ENCODE data around the gene PPARG.

Gene PPARG

GRCh38 chr3:12316729-12317351 is 28.0 kb downstream of the PPARG start:
- Histone ChIP-seq H3K9ac (ENCODE audit: low read depth, low read length) (no peak overlapping the region), H3K4me3 (ENCODE audit: low read length) (no peak overlapping the region), H3K27me3 (ENCODE audit: control insufficient read depth, insufficient read depth, low read length) (no peaks in the 10 kb centered on the region), H3K4me1 (ENCODE audit: control insufficient read depth, insufficient read depth, low read length) (peaks cover 18% of the 10 kb centered on the region), H3K36me3 (ENCODE audit: insufficient read depth, low read length) (no peaks in the 10 kb centered on the region), H3K4me2 (ENCODE audit: low read length) (no peak overlapping the region), H3K9me3 (replicated peaks; ENCODE audit: low read length) (no peaks in the 10 kb centered on the region)

GRCh38 chr3:12317914-12318313 is 29.0 kb downstream of the PPARG start:
- no peak overlapping the region for H3K4me3 ChIP-seq (ENCODE audit: low read length)
- H3K4me1 ChIP-seq (ENCODE audit: control insufficient read depth, insufficient read depth, low read length) = peaks cover 11% of the 10 kb centered on the region
- no peaks in the 10 kb centered on the region for H3K9me3 ChIP-seq (replicated peaks; ENCODE audit: low read length)
- no peaks in the 10 kb centered on the region for H3K36me3 ChIP-seq (ENCODE audit: insufficient read depth, low read length)
- no peak overlapping the region for H3K4me2 ChIP-seq (ENCODE audit: low read length)
- H3K9ac ChIP-seq (ENCODE audit: low read depth, low read length) = no peak overlapping the region
- H3K27me3 ChIP-seq (ENCODE audit: control insufficient read depth, insufficient read depth, low read length) = no peaks in the 10 kb centered on the region

GRCh38 chr3:12318758-12319621 is 30.1 kb downstream of the PPARG start:
- H3K4me2 ChIP-seq (ENCODE audit: low read length) = no peak overlapping the region
- H3K4me3 ChIP-seq (ENCODE audit: low read length) = no peak overlapping the region
- H3K9ac ChIP-seq (ENCODE audit: low read depth, low read length) = no peak overlapping the region
- H3K36me3 ChIP-seq (ENCODE audit: insufficient read depth, low read length) = no peaks in the 10 kb centered on the region
- no peaks in the 10 kb centered on the region for H3K27me3 ChIP-seq (ENCODE audit: control insufficient read depth, insufficient read depth, low read length)
- H3K9me3 ChIP-seq (replicated peaks; ENCODE audit: low read length) = no peaks in the 10 kb centered on the region
- peaks cover 11% of the 10 kb centered on the region for H3K4me1 ChIP-seq (ENCODE audit: control insufficient read depth, insufficient read depth, low read length)

- no peak overlapping the region for H3K4me2 ChIP-seq (ENCODE audit: low read length)
- peaks cover 11% of the 10 kb centered on the region for H3K4me1 ChIP-seq (ENCODE audit: control insufficient read depth, insufficient read depth, low read length)
- no peak overlapping the region for H3K9ac ChIP-seq (ENCODE audit: low read depth, low read length)
- H3K36me3 ChIP-seq (ENCODE audit: insufficient read depth, low read length) = no peaks in the 10 kb centered on the region
- no peaks in the 10 kb centered on the region for H3K9me3 ChIP-seq (replicated peaks; ENCODE audit: low read length)
- no peak overlapping the region for H3K4me3 ChIP-seq (ENCODE audit: low read length)
- H3K27me3 ChIP-seq (ENCODE audit: control insufficient read depth, insufficient read depth, low read length) = no peaks in the 10 kb centered on the region
Observed at GRCh38 chr3:12321015-12321414, 32.1 kb downstream of the PPARG start.

GRCh38 chr3:12323237-12323636 is 34.4 kb downstream of the PPARG start:
- Histone ChIP-seq H3K4me3 (ENCODE audit: low read length) (no peak overlapping the region), H3K9me3 (replicated peaks; ENCODE audit: low read length) (no peaks in the 10 kb centered on the region)

GRCh38 chr3:12325586-12326515 is 37.0 kb downstream of the PPARG start:
- no peaks in the 10 kb centered on the region for H3K36me3 ChIP-seq (ENCODE audit: insufficient read depth, low read length)

More at GRCh38 chr3:12323237-12323636, 34.4 kb downstream of the PPARG start:
- Histone ChIP-seq H3K9ac (ENCODE audit: low read depth, low read length) (no peak overlapping the region), H3K4me2 (ENCODE audit: low read length) (no peak overlapping the region), H3K4me1 (ENCODE audit: control insufficient read depth, insufficient read depth, low read length) (peaks cover 11% of the 10 kb centered on the region), H3K36me3 (ENCODE audit: insufficient read depth, low read length) (no peaks in the 10 kb centered on the region), H3K27me3 (ENCODE audit: control insufficient read depth, insufficient read depth, low read length) (no peaks in the 10 kb centered on the region)

GRCh38 chr3:12327021-12327420 is 38.2 kb downstream of the PPARG start:
- H3K36me3 ChIP-seq (ENCODE audit: insufficient read depth, low read length) = no peaks in the 10 kb centered on the region
- no peaks in the 10 kb centered on the region for H3K27me3 ChIP-seq (ENCODE audit: control insufficient read depth, insufficient read depth, low read length)
- H3K9ac ChIP-seq (ENCODE audit: low read depth, low read length) = no peak overlapping the region
- H3K9me3 ChIP-seq (replicated peaks; ENCODE audit: low read length) = no peaks in the 10 kb centered on the region
- H3K4me3 ChIP-seq (ENCODE audit: low read length) = no peak overlapping the region
- H3K4me2 ChIP-seq (ENCODE audit: low read length) = no peak overlapping the region
- peaks cover 15% of the 10 kb centered on the region for H3K4me1 ChIP-seq (ENCODE audit: control insufficient read depth, insufficient read depth, low read length)

More at GRCh38 chr3:12325586-12326515, 37.0 kb downstream of the PPARG start:
- no peaks in the 10 kb centered on the region for H3K27me3 ChIP-seq (ENCODE audit: control insufficient read depth, insufficient read depth, low read length)
- no peak overlapping the region for H3K4me3 ChIP-seq (ENCODE audit: low read length)
- no peak overlapping the region for H3K4me2 ChIP-seq (ENCODE audit: low read length)
- no peaks in the 10 kb centered on the region for H3K9me3 ChIP-seq (replicated peaks; ENCODE audit: low read length)
- no peak overlapping the region for H3K9ac ChIP-seq (ENCODE audit: low read depth, low read length)
- H3K4me1 ChIP-seq (ENCODE audit: control insufficient read depth, insufficient read depth, low read length) = peaks cover 8% of the 10 kb centered on the region

GRCh38 chr3:12328132-12328836 is 39.4 kb downstream of the PPARG start:
- H3K9me3 ChIP-seq (replicated peaks; ENCODE audit: low read length) = no peaks in the 10 kb centered on the region
- H3K9ac ChIP-seq (ENCODE audit: low read depth, low read length) = no peak overlapping the region
- H3K4me2 ChIP-seq (ENCODE audit: low read length) = no peak overlapping the region
- no peaks in the 10 kb centered on the region for H3K27me3 ChIP-seq (ENCODE audit: control insufficient read depth, insufficient read depth, low read length)
- no peaks in the 10 kb centered on the region for H3K36me3 ChIP-seq (ENCODE audit: insufficient read depth, low read length)
- no peak overlapping the region for H3K4me3 ChIP-seq (ENCODE audit: low read length)
- H3K4me1 ChIP-seq (ENCODE audit: control insufficient read depth, insufficient read depth, low read length) = peaks cover 15% of the 10 kb centered on the region

- no peak overlapping the region for H3K4me3 ChIP-seq (ENCODE audit: low read length)
- H3K36me3 ChIP-seq (ENCODE audit: insufficient read depth, low read length) = no peaks in the 10 kb centered on the region
- H3K27me3 ChIP-seq (ENCODE audit: control insufficient read depth, insufficient read depth, low read length) = no peaks in the 10 kb centered on the region
- peaks cover 15% of the 10 kb centered on the region for H3K4me1 ChIP-seq (ENCODE audit: control insufficient read depth, insufficient read depth, low read length)
- no peaks in the 10 kb centered on the region for H3K9me3 ChIP-seq (replicated peaks; ENCODE audit: low read length)
- H3K4me2 ChIP-seq (ENCODE audit: low read length) = no peak overlapping the region
- no peak overlapping the region for H3K9ac ChIP-seq (ENCODE audit: low read depth, low read length)
Observed at GRCh38 chr3:12328837-12329462, 40.1 kb downstream of the PPARG start.

GRCh38 chr3:12334786-12335185 is 45.9 kb downstream of the PPARG start:
- H3K4me2 ChIP-seq (ENCODE audit: low read length) = no peak overlapping the region
- H3K4me3 ChIP-seq (ENCODE audit: low read length) = no peak overlapping the region
- no peaks in the 10 kb centered on the region for H3K27me3 ChIP-seq (ENCODE audit: control insufficient read depth, insufficient read depth, low read length)
- no peaks in the 10 kb centered on the region for H3K9me3 ChIP-seq (replicated peaks; ENCODE audit: low read length)
- H3K36me3 ChIP-seq (ENCODE audit: insufficient read depth, low read length) = no peaks in the 10 kb centered on the region
- H3K4me1 ChIP-seq (ENCODE audit: control insufficient read depth, insufficient read depth, low read length) = peaks cover 15% of the 10 kb centered on the region
- no peak overlapping the region for H3K9ac ChIP-seq (ENCODE audit: low read depth, low read length)
